T-helper 2 cell treated with Interferon-gamma antibody and Interleukin-4, amounts not matched to agents 100 ng/mL and 5 ng/mL, for 36 hours (primary cell): ENCODE measurements around the gene LARP4B. TPM values are rescaled to one million over a fixed set of nuclear protein-coding genes. Genes with fewer than 3 reads are reported as not detected.
"Not testable (repeated sequence)": the region's sequence is repeated elsewhere in the genome, so short reads cannot be mapped to it uniquely, and the experiment has no call there.

Source experiments
- intact Hi-C: fragments of 100-400 bp; cut with micrococcal nuclease; formaldehyde crosslinking; loops from one replicate; pipeline ENCODE4 v1.15.1; 2023
- total RNA-seq: library from RNA; stranded (reverse); gene quantifications from 2 replicates; pipeline ENCODE4 v1.2.3, GENCODE V29; 2022

The LARP4B gene
- total RNA-seq, 1 donor from 2014 or later, result 117 TPM

- intact Hi-C loops, result no loop called here
Measured at GRCh38 chr10:958856-959255, 27.4 kb upstream of the LARP4B start.

- intact Hi-C loops, result no loop called here
Measured at GRCh38 chr10:958106-958505, 26.6 kb upstream of the LARP4B start.

GRCh38 chr10:955820-956217, 24.3 kb upstream of the LARP4B start:
- intact Hi-C loops, result no loop called here

- intact Hi-C loops, result no loop called here
Measured at GRCh38 chr10:955127-955819, 23.8 kb upstream of the LARP4B start.

- intact Hi-C loops, result no loop called here
Measured at GRCh38 chr10:954396-954795, 22.9 kb upstream of the LARP4B start.

- intact Hi-C loops, result no loop called here
Measured at GRCh38 chr10:953836-954235, 22.3 kb upstream of the LARP4B start.

GRCh38 chr10:949446-949845, 17.9 kb upstream of the LARP4B start:
- intact Hi-C loops, result no loop called here

- intact Hi-C loops, result no loop called here
Measured at GRCh38 chr10:948347-948746, 16.8 kb upstream of the LARP4B start.

GRCh38 chr10:947881-948280, 16.4 kb upstream of the LARP4B start:
- intact Hi-C loops, result no loop called here

- intact Hi-C loops, result no loop called here
Measured at GRCh38 chr10:947051-947450, 15.5 kb upstream of the LARP4B start.

- intact Hi-C loops, result no loop called here
Measured at GRCh38 chr10:945778-946177, 14.3 kb upstream of the LARP4B start.

- intact Hi-C loops, result no loop called here
Measured at GRCh38 chr10:944034-944831, 12.7 kb upstream of the LARP4B start.

GRCh38 chr10:943334-944033, 12.0 kb upstream of the LARP4B start:
- intact Hi-C loops, result no loop called here

GRCh38 chr10:938941-939678, 7.6 kb upstream of the LARP4B start:
- intact Hi-C loops, result no loop called here

- intact Hi-C loops, result no loop called here
Measured at GRCh38 chr10:934746-935406, 3.4 kb upstream of the LARP4B start.

- intact Hi-C loops, result not testable (repeated sequence)
Measured at GRCh38 chr10:934165-934564, 2.7 kb upstream of the LARP4B start.

GRCh38 chr10:932589-932988, 1.1 kb upstream of the LARP4B start:
- intact Hi-C loops, result no loop called here

- intact Hi-C loops, result loop anchor here (1.0 kb wide), 2 partner anchors 58 to 119 kb away; partner anchors contain the start of genes GTPBP4 and IDI1
Measured at GRCh38 chr10:930625-931325, 730 bp downstream of the LARP4B start.

- intact Hi-C loops, result no loop called here
Measured at GRCh38 chr10:929960-930624, 1.4 kb downstream of the LARP4B start.

- intact Hi-C loops, result no loop called here
Measured at GRCh38 chr10:927131-927530, 4.4 kb downstream of the LARP4B start.
